ENCODE data around the gene MED27. TPM values are rescaled to one million over a fixed set of nuclear protein-coding genes. Genes with fewer than 3 reads are reported as not detected.

MED27 gene
- total and polyA plus RNA-seq, 10 of the 15 experiments (the other 5 are each of a cell fraction or from before 2014, with no cell fraction given): 20.3 to 50.3 (median 35.5) TPM

GRCh38 chr9:132124800-132125199 is 45.1 kb upstream of the MED27 start:
- H3K9me3 ChIP-seq (replicated peaks; ENCODE audit: control insufficient read depth, insufficient read depth, low read length): no peaks in the 10 kb centered on the region
- ChIA-PET SMC1A (ENCODE audit: uncharacterized antibody, unreplicated experiment) (no interaction called here), POLR2A (interaction anchor here (0.6 kb wide), 1 partner anchor 462 kb away, joined by 5 read pairs; no protein-coding TSS in a partner anchor), CTCF (no interaction called here), RAD21 (ENCODE audit: unreplicated experiment) (no interaction called here)
- BruUV-seq (replicated peaks): no TSS peak
- 44% methylated on average over 6 of the region's 6 CpGs for whole genome bisulfite sequencing (ENCODE audit: insufficient coverage, insufficient replicate concordance, low lambda C conversion rate, missing lambda C conversion rate)
- no peak overlapping the region for H2AFZ ChIP-seq (ENCODE audit: control insufficient read depth, low read depth, low read length)
- TF ChIP-seq MLLT1 (IDR thresholded peaks at IDR 0.05) (no peak), CREB1 (IDR thresholded peaks at IDR 0.05; ENCODE audit: low read depth) (no peak), FOXM1 (IDR thresholded peaks at IDR 0.05; ENCODE audit: low read depth, low read length) (no peak), JUND (IDR thresholded peaks at IDR 0.05; ENCODE audit: low read depth, low read length) (no peak), TCF7 (IDR thresholded peaks at IDR 0.05; ENCODE audit: borderline replicate concordance) (no peak), NBN (IDR thresholded peaks at IDR 0.05) (no peak), RAD51 (IDR thresholded peaks at IDR 0.05) (no peak), TBL1XR1 (IDR thresholded peaks at IDR 0.05; ENCODE audit: low read depth, low read length) (no peak), ZSCAN29 (IDR thresholded peaks at IDR 0.05) (no peak), FOXK2 (IDR thresholded peaks at IDR 0.05) (no peak), BCL3 (IDR thresholded peaks at IDR 0.05; ENCODE audit: borderline replicate concordance, insufficient read depth, low read depth, low read length, poor library complexity, severe bottlenecking) (no peak), ETV6 (conservative IDR thresholded peaks at IDR 0.05 in 1 of 2, IDR thresholded peaks at IDR 0.05 in 1 of 2; ENCODE audit: borderline replicate concordance in 1 of 2, low read depth in 1 of 2) (no peak), ZNF207 (IDR thresholded peaks at IDR 0.05; ENCODE audit: borderline replicate concordance) (no peak), IRF4 (IDR thresholded peaks at IDR 0.05; ENCODE audit: low read depth, low read length) (no peak)
- no peaks in the 10 kb centered on the region for H3K36me3 ChIP-seq (ENCODE audit: control insufficient read depth in 2 of 2, insufficient read depth in 2 of 2, low read length in 1 of 2)
- no peak for DNase-seq (ENCODE audit: low read depth, low spot score)
- no peak overlapping the region for H3K9ac ChIP-seq (ENCODE audit: control insufficient read depth, insufficient read depth, low read length)
- H3K4me3 ChIP-seq: no peak overlapping the region
- no peak for ATAC-seq
- intact Hi-C loops (cut with micrococcal nuclease; ENCODE audit: unreplicated experiment) (no loop called here), in situ Hi-C loops (cut with MboI) (no loop called here)
- no peaks in the 10 kb centered on the region for H4K20me1 ChIP-seq (ENCODE audit: control insufficient read depth, insufficient read depth)
- FAIRE-seq: no peak
- no peaks in the 10 kb centered on the region for H3K4me1 ChIP-seq (ENCODE audit: control insufficient read depth, insufficient read depth, low read length)
- H3K4me2 ChIP-seq (ENCODE audit: control insufficient read depth, insufficient read depth): no peak overlapping the region
- peaks cover 3 to 4% of the 10 kb centered on the region in 2 experiments; a peak in 2 of 4 replicates for H3K27me3 ChIP-seq (replicated peaks in 1 of 2; ENCODE audit: control insufficient read depth in 2 of 2, insufficient read depth in 2 of 2, low read length in 1 of 2)
- H3K27ac ChIP-seq (ENCODE audit: control insufficient read depth, insufficient read depth): no peak overlapping the region
- no peaks in the 10 kb centered on the region for H3K79me2 ChIP-seq (ENCODE audit: control insufficient read depth, insufficient read depth, low read length)
